HFFc6 (cell line): Measurements from ENCODE around the gene PRRG1. TPM values are rescaled to one million over a fixed set of nuclear protein-coding genes. Genes with fewer than 3 reads are reported as not detected.

Source experiments
- DNase-seq: peaks from one replicate; pipeline ENCODE4 v3.0.0-alpha.2; 2018
- H3K27ac Mint-ChIP-seq: 2 replicates; pipeline ENCODE4 v1.8.0; 2020; ENCODE audit warnings: mild to moderate bottlenecking, mixed read lengths
- H3K27me3 Mint-ChIP-seq: 2 replicates; pipeline ENCODE4 v1.8.0; 2021; ENCODE audit warnings: mild to moderate bottlenecking, moderate library complexity, mixed read lengths; ENCODE audit not compliant: insufficient read depth
- H3K36me3 Mint-ChIP-seq: 2 replicates; pipeline ENCODE4 v1.8.0; 2021; ENCODE audit warnings: low read depth, mixed read lengths
- H3K4me1 Mint-ChIP-seq: 2 replicates; pipeline ENCODE4 v1.8.0; 2020; ENCODE audit warnings: low read depth, mixed read lengths
- H3K4me3 Mint-ChIP-seq: 2 replicates; pipeline ENCODE4 v1.8.0; 2020; ENCODE audit warnings: mild to moderate bottlenecking, moderate library complexity, mixed read lengths
- H3K9me3 Mint-ChIP-seq: 2 replicates; pipeline ENCODE4 v1.8.0; 2020; ENCODE audit warnings: mild to moderate bottlenecking, mixed read lengths
- total RNA-seq, 6 experiments: library from RNA; stranded (reverse); fragmentation: NEBNext Ultra II Directional; extraction: Animal tissue kit (Norgen Biotek cat#: 25700); gene quantifications; 2 replicates in 1 of 6; 3 replicates in 5 of 6; pipeline ENCODE4 v1.2.3, GENCODE V29; 2021
- TF ChIP-seq, protein P1 (sequence below): fragments of 200-600 bp; sonication (generic); IDR thresholded peaks from 2 replicates; pipeline ENCODE4 v1.5.0; 2021; ENCODE audit warnings: antibody characterized with exemption, mild to moderate bottlenecking

Gene PRRG1
- total RNA-seq, 6 experiments from 2014 or later, result 9.8 to 12.9 (median 11.9) TPM

DNA sequence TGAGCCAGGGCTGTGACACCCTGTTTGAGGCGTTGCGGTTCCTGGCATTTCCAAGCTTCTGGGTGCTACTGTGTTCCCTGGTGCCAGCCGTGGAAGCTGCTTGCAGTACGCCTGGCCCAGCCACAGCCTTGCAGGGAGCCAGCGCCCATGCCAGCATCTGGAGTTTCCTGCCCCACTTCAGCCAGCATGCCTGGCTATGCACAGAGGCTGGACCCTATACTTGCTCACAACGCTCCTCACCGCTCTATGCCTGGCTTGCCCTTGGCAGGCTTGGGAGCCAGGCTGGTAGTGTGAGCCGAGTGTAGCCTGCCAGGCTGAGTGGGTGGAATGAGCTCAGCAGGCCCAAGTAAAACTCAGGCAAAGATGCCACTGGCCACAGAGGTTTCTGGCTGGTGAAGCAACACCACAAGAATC lies 22.4 kb downstream of the PRRG1 start:
- TF ChIP-seq, protein P1, sequence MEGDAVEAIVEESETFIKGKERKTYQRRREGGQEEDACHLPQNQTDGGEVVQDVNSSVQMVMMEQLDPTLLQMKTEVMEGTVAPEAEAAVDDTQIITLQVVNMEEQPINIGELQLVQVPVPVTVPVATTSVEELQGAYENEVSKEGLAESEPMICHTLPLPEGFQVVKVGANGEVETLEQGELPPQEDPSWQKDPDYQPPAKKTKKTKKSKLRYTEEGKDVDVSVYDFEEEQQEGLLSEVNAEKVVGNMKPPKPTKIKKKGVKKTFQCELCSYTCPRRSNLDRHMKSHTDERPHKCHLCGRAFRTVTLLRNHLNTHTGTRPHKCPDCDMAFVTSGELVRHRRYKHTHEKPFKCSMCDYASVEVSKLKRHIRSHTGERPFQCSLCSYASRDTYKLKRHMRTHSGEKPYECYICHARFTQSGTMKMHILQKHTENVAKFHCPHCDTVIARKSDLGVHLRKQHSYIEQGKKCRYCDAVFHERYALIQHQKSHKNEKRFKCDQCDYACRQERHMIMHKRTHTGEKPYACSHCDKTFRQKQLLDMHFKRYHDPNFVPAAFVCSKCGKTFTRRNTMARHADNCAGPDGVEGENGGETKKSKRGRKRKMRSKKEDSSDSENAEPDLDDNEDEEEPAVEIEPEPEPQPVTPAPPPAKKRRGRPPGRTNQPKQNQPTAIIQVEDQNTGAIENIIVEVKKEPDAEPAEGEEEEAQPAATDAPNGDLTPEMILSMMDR, result no peak
- DNase-seq, result no peak
- no peaks in the 10 kb centered on the region for H3K36me3 Mint-ChIP-seq
- peaks cover 1% of the 10 kb centered on the region; the same call in 1 of the 2 replicates for H3K27me3 Mint-ChIP-seq
- H3K4me3 Mint-ChIP-seq, result no peak overlapping the region
- peaks cover 9% of the 10 kb centered on the region for H3K4me1 Mint-ChIP-seq
- H3K9me3 Mint-ChIP-seq, result no peaks in the 10 kb centered on the region
- no peak overlapping the region for H3K27ac Mint-ChIP-seq

DNA sequence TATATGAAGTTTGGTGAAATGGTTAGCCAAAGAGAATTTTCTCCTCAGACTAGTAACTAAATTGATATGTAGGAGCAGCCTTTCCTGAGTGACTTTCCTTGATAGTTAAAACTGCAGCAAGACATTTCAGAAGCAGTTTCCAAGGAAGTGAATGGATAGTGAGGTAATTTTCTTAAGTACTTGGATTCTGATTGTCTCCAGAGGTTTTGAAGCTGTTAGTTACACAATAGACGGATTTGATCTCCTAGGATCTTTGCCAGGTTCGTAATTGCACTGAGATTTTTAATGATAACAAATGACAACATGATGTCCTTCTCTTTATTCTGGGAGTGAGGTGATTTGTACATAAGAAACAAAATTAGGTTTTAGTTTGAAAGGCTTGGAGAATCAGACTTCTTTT lies 29.2 kb downstream of the PRRG1 start:
- Mint-ChIP-seq H3K27me3 (no peaks in the 10 kb centered on the region), H3K27ac (no peak overlapping the region), H3K9me3 (no peaks in the 10 kb centered on the region), H3K4me3 (no peak overlapping the region), H3K4me1 (peaks cover 36% of the 10 kb centered on the region), H3K36me3 (peaks cover 5% of the 10 kb centered on the region; the same call in 1 of the 2 replicates)
- no peak for DNase-seq
- TF ChIP-seq, protein P1, result no peak

DNA sequence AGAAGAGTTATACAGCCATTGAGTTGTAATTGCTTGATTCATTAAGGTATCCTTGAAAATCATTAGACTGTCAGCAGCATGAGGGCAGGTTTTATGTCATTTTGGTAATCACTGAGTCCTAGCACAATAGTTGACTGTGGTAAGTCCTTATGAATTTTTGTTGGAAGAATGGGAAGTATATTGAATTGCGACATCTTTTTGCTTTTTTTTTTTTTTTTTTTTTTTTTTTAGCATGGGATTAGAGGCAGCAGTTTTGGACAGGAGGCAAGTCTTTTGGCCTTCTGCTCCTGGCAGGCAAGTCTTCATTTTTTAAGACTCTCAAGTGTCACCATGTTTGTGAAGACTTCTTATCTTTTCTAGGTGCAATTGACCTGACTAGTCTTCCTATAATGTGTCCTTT lies 29.7 kb downstream of the PRRG1 start:
- no peak for DNase-seq

DNA sequence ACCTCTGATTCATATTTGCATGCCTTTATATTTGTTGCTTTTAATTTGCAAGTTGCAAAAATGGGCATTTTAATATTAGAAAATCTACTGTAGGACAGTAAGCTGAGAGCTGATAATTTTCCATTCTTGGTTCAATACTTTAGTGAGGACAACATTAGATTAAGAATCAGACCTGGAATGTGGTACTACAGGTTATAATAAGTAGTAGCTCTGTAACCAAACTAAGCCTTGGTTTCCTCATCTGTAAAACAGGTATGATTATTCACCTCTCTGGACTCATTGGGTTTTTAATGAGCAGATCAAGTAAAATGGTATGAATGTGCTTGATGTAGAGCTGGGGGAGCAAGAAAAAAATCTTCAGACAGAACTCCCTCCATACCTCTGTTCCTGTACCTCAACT lies 31.1 kb downstream of the PRRG1 start:
- TF ChIP-seq, protein P1, result no peak
- Mint-ChIP-seq H3K4me1 (peaks cover 36% of the 10 kb centered on the region), H3K27me3 (no peaks in the 10 kb centered on the region), H3K36me3 (peaks cover 5% of the 10 kb centered on the region; the same call in 1 of the 2 replicates), H3K9me3 (no peaks in the 10 kb centered on the region), H3K27ac (no peak overlapping the region), H3K4me3 (no peak overlapping the region)
- DNase-seq, result no peak

More for the DNA sequence above, 29.7 kb downstream of the PRRG1 start:
- H3K4me3 Mint-ChIP-seq, result no peak overlapping the region
- no peak overlapping the region for H3K27ac Mint-ChIP-seq
- H3K4me1 Mint-ChIP-seq, result peaks cover 36% of the 10 kb centered on the region
- no peaks in the 10 kb centered on the region for H3K27me3 Mint-ChIP-seq
- no peaks in the 10 kb centered on the region for H3K9me3 Mint-ChIP-seq
- H3K36me3 Mint-ChIP-seq, result peaks cover 5% of the 10 kb centered on the region; the same call in 1 of the 2 replicates
- TF ChIP-seq, protein P1, result no peak

DNA sequence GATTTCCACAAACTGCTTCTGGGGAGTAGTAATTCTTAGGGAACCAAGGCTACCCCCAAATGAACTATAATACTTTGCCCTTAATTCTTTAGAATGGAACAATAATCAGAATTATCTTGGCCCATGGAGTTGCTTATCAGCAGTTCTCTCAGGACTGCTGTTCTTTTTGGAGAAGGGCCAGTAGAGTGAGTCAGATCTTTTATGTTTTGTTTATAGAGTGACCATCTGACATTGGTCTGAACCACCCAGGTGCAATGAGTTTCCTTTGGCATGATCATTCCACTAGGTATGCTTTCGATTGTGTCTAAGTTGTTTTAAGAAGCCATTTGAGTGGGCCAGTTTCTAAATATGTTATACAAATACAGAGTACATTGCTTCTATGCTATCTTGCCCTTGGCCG lies 31.8 kb downstream of the PRRG1 start:
- Mint-ChIP-seq H3K4me1 (peaks cover 32% of the 10 kb centered on the region), H3K27me3 (no peaks in the 10 kb centered on the region), H3K9me3 (no peaks in the 10 kb centered on the region), H3K4me3 (no peak overlapping the region), H3K27ac (no peak overlapping the region), H3K36me3 (peaks cover 5% of the 10 kb centered on the region; the same call in 1 of the 2 replicates)
- peak; percentile 54 for DNase-seq
- TF ChIP-seq, protein P1, result no peak

DNA sequence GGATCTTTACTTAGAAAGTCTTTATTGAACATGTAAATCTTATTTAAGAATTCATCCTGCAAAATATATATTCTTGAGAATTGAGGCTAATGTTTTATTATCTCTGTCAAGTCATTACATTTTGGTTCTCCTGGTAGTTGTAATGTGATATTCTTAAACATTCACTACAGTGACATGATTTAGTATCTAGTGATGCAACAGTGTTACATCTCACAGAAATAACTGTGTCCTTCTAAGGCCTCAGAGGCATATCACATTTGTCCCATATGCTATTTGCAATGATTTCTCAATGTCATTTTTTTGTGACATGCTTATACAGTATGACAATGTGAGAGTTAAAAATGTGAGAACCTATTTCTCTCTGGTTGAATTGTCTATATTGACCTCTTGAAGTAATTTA lies 34.1 kb downstream of the PRRG1 start:
- H3K4me1 Mint-ChIP-seq, result peaks cover 25% of the 10 kb centered on the region
- no peaks in the 10 kb centered on the region for H3K9me3 Mint-ChIP-seq
- no peak for DNase-seq

More for the DNA sequence above, 34.1 kb downstream of the PRRG1 start:
- no peak overlapping the region for H3K27ac Mint-ChIP-seq
- TF ChIP-seq, protein P1, result no peak
- no peak overlapping the region for H3K4me3 Mint-ChIP-seq
- no peaks in the 10 kb centered on the region for H3K27me3 Mint-ChIP-seq
- peaks cover 12% of the 10 kb centered on the region for H3K36me3 Mint-ChIP-seq
